Neural progenitor cell (in vitro differentiated cells): ENCODE measurements around the gene CLPTM1.

Experiments used
- EZH2 ChIP-seq: fragments of 200-600 bp; sonication (generic); IDR thresholded peaks from 2 replicates; pipeline ENCODE4 v1.6.1; 2017; ENCODE audit warnings: antibody characterized with exemption, mild to moderate bottlenecking, moderate library complexity
- TF ChIP-seq, protein P1 (sequence below): fragments of 200-600 bp; sonication (generic); IDR thresholded peaks from 2 replicates; pipeline ENCODE4 v1.5.1; 2017; ENCODE audit warnings: antibody characterized with exemption, mild to moderate bottlenecking

DNA sequence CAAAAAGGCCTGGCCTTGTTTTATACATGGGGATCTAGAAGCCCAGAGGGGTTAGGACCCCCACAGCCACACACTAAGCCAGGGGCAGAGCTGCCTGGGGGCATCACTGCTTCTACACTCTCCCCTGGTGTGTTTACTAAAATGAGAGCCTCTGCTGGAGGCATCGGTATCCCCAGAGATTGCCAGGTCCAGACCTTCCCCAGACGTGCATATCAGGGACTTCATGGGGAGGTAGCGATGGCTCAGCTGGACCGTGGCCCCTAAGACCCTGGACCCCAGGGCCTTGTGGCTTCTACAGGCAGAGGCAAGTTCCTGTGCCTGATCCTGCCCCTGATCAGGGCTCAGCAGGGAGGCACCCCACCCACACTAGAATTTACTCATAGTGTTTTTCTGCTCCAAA is 13.5 kb downstream of the CLPTM1 start:
- TF ChIP-seq, protein P1, sequence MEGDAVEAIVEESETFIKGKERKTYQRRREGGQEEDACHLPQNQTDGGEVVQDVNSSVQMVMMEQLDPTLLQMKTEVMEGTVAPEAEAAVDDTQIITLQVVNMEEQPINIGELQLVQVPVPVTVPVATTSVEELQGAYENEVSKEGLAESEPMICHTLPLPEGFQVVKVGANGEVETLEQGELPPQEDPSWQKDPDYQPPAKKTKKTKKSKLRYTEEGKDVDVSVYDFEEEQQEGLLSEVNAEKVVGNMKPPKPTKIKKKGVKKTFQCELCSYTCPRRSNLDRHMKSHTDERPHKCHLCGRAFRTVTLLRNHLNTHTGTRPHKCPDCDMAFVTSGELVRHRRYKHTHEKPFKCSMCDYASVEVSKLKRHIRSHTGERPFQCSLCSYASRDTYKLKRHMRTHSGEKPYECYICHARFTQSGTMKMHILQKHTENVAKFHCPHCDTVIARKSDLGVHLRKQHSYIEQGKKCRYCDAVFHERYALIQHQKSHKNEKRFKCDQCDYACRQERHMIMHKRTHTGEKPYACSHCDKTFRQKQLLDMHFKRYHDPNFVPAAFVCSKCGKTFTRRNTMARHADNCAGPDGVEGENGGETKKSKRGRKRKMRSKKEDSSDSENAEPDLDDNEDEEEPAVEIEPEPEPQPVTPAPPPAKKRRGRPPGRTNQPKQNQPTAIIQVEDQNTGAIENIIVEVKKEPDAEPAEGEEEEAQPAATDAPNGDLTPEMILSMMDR: no peak
- TF ChIP-seq EZH2: no peak
